ENCODE data around the gene SCD5.

The SCD5 gene

DNA sequence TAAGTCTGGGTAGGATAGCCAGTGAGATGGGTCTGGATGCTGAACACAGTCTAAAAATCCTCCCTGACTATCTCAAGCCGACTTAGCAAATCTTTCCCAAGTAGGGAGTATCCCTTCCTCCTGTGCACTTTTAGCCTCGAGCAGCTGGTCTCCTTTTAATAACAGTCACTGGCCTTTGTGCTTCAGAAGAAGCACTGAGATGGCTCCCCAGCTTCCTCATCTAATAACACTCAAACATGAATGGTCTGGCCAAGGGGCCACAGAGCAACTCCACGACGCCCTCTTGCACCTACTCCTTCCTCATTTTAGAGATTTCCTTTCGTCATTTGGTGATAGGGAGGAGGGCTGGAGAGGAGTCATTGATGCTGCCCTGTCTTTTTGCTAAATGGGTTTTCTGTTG, 158.1 kb downstream of the SCD5 start:
- H3K9me3 ChIP-seq (ENCODE audit: severe bottlenecking), result no peaks in the 10 kb centered on the region
- H3K36me3 ChIP-seq, result peaks cover 3% of the 10 kb centered on the region; the same call in 1 of the 2 replicates
- DNase-seq, result no peak
- no peak overlapping the region for H3K27ac ChIP-seq
- no peak overlapping the region for H3K4me3 ChIP-seq (ENCODE audit: low read depth, low read length)
- no peaks in the 10 kb centered on the region for H3K27me3 ChIP-seq (ENCODE audit: insufficient read depth, low read depth, severe bottlenecking)
- TF ChIP-seq CTCF (IDR thresholded peaks at IDR 0.05; ENCODE audit: low read depth, low read length), result no peak

DNA sequence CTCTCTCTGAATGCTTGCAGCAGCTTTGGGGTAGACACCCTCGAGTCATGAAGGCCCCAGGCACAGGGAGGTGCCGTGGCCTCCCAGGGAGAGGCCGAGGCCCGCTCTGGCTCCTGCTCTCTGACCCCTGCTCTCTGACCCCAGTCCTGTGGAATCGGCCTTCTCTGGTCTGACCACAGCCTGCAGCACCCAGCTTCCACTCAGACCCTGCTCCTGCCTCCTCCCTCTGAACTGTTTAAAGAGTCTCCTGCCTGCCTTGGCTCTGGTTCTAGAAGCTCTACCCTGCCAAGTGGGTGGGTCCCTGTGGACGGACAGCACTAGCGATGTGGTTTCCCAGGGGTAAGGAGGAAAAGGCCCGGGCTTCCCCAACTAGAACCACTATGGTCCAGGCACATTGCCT, 158.6 kb downstream of the SCD5 start:
- H3K27me3 ChIP-seq (ENCODE audit: insufficient read depth, low read depth, severe bottlenecking), result no peaks in the 10 kb centered on the region
- H3K27ac ChIP-seq, result no peak overlapping the region
- H3K36me3 ChIP-seq, result peaks cover 3% of the 10 kb centered on the region; the same call in 1 of the 2 replicates
- no peaks in the 10 kb centered on the region for H3K9me3 ChIP-seq (ENCODE audit: severe bottlenecking)
- H3K4me3 ChIP-seq (ENCODE audit: low read depth, low read length), result no peak overlapping the region
- no peak for TF ChIP-seq CTCF (IDR thresholded peaks at IDR 0.05; ENCODE audit: low read depth, low read length)
- no peak for DNase-seq

DNA sequence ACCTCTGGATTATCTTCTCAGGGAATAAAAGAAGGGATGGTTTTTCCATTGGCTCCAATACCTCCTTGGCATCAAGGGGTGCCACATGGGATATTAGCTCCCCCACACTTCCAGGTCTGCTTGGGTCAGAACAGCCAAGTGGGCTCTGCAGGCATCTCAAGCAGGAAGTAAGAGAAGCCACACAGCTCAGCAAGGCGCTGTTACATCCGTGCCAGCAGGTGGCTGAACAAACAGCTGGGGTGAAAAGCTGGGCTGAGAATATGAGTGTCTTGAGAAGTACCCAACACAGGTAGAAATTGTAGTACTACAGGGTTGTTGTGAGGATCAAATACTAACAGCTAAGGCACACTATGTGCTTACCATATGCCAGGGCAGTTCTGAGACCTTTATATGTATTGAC, 160.1 kb downstream of the SCD5 start:
- Histone ChIP-seq H3K27ac (no peak overlapping the region), H3K4me3 (ENCODE audit: low read depth, low read length) (no peak overlapping the region), H3K27me3 (ENCODE audit: insufficient read depth, low read depth, severe bottlenecking) (no peaks in the 10 kb centered on the region), H3K36me3 (peaks cover 3% of the 10 kb centered on the region), H3K9me3 (ENCODE audit: severe bottlenecking) (no peaks in the 10 kb centered on the region)
- TF ChIP-seq CTCF (IDR thresholded peaks at IDR 0.05; ENCODE audit: low read depth, low read length), result no peak
- DNase-seq, result no peak

DNA sequence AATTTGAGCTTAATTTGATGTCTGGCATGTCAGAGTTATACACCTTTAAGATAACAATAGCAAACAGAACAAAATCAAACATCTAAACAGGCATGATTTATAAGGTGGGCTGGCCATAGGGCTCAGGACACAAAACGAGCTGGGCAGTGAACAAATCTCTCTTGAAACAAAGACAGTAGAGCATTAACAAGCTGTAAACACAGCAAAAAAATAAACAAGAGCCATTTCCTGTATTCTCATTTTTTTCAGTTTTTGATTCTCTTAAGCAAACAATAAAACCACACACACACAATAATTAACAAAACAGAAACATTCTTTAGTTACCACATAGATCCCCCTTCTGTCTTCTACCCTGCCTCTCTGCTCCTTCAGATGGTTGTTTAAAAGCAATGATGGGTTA, 168.5 kb downstream of the SCD5 start:
- Histone ChIP-seq H3K4me3 (ENCODE audit: low read depth, low read length) (no peak overlapping the region), H3K9me3 (ENCODE audit: severe bottlenecking) (no peaks in the 10 kb centered on the region), H3K27ac (no peak overlapping the region), H3K36me3 (peaks cover 4% of the 10 kb centered on the region), H3K27me3 (ENCODE audit: insufficient read depth, low read depth, severe bottlenecking) (no peaks in the 10 kb centered on the region)
- no peak for TF ChIP-seq CTCF (IDR thresholded peaks at IDR 0.05; ENCODE audit: low read depth, low read length)
- DNase-seq, result no peak

DNA sequence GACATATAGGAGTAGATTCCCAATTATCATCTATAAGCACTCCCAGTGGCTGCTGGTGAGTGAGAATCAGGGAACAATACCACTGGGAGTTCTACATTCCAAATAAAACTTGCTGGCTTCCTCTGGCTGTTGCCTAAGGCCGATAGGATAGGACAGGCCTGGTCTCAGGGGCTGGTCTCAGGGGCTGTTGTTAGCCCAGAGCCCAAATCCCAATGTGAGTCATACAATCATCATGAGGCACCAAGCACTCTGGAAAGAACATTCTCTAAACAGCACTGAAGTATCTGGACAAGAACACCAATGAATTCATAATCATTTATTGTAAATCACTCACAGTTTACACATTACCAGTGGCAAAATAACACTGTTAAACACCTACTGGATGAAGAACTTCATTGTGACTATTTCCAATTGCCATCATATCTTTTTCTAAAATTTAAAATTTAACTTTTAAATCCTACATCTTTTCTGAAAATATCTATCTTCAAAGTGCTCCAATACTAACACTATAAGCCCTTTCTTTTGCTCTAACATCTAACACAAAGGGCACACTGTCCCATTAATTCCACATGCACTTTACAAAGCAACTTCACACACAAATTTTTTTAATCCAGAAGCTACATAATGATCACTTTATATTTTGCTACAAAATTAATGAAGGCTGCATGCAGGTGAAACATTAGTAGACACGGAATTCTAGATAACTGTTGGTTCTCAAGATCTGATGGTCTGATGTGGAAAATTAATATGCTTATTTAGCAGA, 169.2 kb downstream of the SCD5 start:
- Histone ChIP-seq H3K27me3 (ENCODE audit: insufficient read depth, low read depth, severe bottlenecking) (no peaks in the 10 kb centered on the region), H3K9me3 (ENCODE audit: severe bottlenecking) (no peaks in the 10 kb centered on the region), H3K4me3 (ENCODE audit: low read depth, low read length) (no peak overlapping the region), H3K27ac (no peak overlapping the region), H3K36me3 (peaks cover 4% of the 10 kb centered on the region; the same call in 1 of the 2 replicates)
- DNase-seq, result no peak
- TF ChIP-seq CTCF (IDR thresholded peaks at IDR 0.05; ENCODE audit: low read depth, low read length), result no peak
